Aorta (tissue), 5 donors: ENCODE results near the gene LRRC8E. TPM values are rescaled to one million over a fixed set of nuclear protein-coding genes. Genes with fewer than 3 reads are reported as not detected.

Experiments
- ATAC-seq: fragments of 200-7000 bp; cut with Tn5 transposase; one replicate; pipeline ENCODE4 v1.9.1; 2022; ENCODE audit warnings: moderate library complexity; ENCODE audit not compliant: low FRiP score
- DNase-seq, 2 donors: peaks; one replicate each; pipeline ENCODE4 v3.0.0-alpha.2; 2020
- H3K27ac ChIP-seq, 2 donors: one replicate each; pipeline ENCODE4 v1.5.1; 2013; ENCODE audit warnings: low read length in 2 of 2, mild to moderate bottlenecking in 2 of 2, moderate library complexity in 2 of 2, control low read depth in 1 of 2, inconsistent platforms in 1 of 2, low read depth in 1 of 2
- H3K27me3 ChIP-seq, 2 donors: one replicate each; pipeline ENCODE4 v1.6.1; 2013; ENCODE audit warnings: control low read depth in 1 of 2, low read length in 1 of 2, mild to moderate bottlenecking in 1 of 2, moderate library complexity in 1 of 2; ENCODE audit not compliant: insufficient read depth in 2 of 2, control insufficient read depth in 1 of 2
- H3K36me3 ChIP-seq, 2 donors: one replicate each; pipeline ENCODE4 v1.6.1; 2013; ENCODE audit warnings: control low read depth in 1 of 2, low read length in 1 of 2, mild to moderate bottlenecking in 1 of 2; ENCODE audit not compliant: insufficient read depth in 2 of 2, control insufficient read depth in 1 of 2
- H3K4me1 ChIP-seq, 2 donors: one replicate each; pipeline ENCODE4 v1.6.1; 2013; ENCODE audit warnings: low read length in 2 of 2, control low read depth in 1 of 2, mild to moderate bottlenecking in 1 of 2, moderate library complexity in 1 of 2; ENCODE audit not compliant: insufficient read depth in 2 of 2, control insufficient read depth in 1 of 2
- H3K4me3 ChIP-seq, 2 donors: one replicate each; pipeline ENCODE4 v1.5.1; 2013; ENCODE audit warnings: low read length in 2 of 2, control low read depth in 1 of 2, mild to moderate bottlenecking in 1 of 2
- H3K9me3 ChIP-seq: one replicate; pipeline ENCODE4 v1.6.1; 2013; ENCODE audit warnings: mild to moderate bottlenecking, low read length; ENCODE audit not compliant: control insufficient read depth
- WGBS, 2 donors: extraction: QIAGEN DNeasy Blood & Tissue Kit; methylation state at CpG; one replicate each; pipeline ENCODE4 v1.1.7; 2013; 5-methylcytosine and 5-hydroxymethylcytosine counted together
- intact Hi-C, 2 donors: fragments of 100-400 bp; cut with DNase I; formaldehyde crosslinking; loops; one replicate each; pipeline versions ENCODE4 v1.14.2 to v1.15.0; 2022
- long read RNA-seq, 2 donors: library from polyadenylated mRNA; unstranded; transcript quantifications; one replicate each; pipeline ENCODE4 v2.0.0, GENCODE V29; 2020 to 2021
- polyA plus RNA-seq, 2 donors: library from polyadenylated mRNA; stranded (reverse); fragments of 200-250 nt; gene quantifications; one replicate each; pipeline ENCODE4 v1.2.3, GENCODE V29; 2013
- total RNA-seq, 2 donors: library from RNA; stranded (reverse); fragmentation: NEBNext Ultra II Directional; extraction: Animal tissue kit (Norgen Biotek cat#: 25700); gene quantifications; one replicate each; pipeline ENCODE4 v1.2.1, GENCODE V29; 2021
- donor health status: healthy with polysubstance abuse.
- donor health status: Bipolar disorder and iron deficiency.
- donor health status: DM: no; HTN: no; CAD: no.
- donor health status: DM: no; HTN: no; CAD: no.
- donor health status: DM: yes; HTN: yes; CAD: no.

Gene LRRC8E
- total RNA-seq: under 1 TPM in 1 of 2 donors, not detected in 1; 0.60 TPM
- not detected for polyA plus RNA-seq
- long read RNA-seq, donor 1, partial matches to known transcripts: 0 of 1 reads
- long read RNA-seq, donor 1, other reads (novel, unspliced or antisense): 1 of 1 reads
- long read RNA-seq, donor 2: 0 reads

GRCh38 chr19:7888145-7888825, at the start of gene LRRC8E:
TSS of gene LRRC8E (plus strand) at chr19:7888510. CDS start at chr19:7895604, 7,094 bp downstream.
- WGBS, 2 donors: 11 to 13% methylated on average over 42 to 53 of the region's 53 CpGs
- H3K4me3 ChIP-seq: no peak within 1 kb of the TSS

GRCh38 chr19:7839476-7839875, 48.8 kb upstream of the LRRC8E start:
- Histone ChIP-seq H3K36me3 (no peaks in the 10 kb centered on the region), H3K4me1 (no peaks in the 10 kb centered on the region), H3K27ac (no peak overlapping the region), H3K4me3 (no peak overlapping the region), H3K9me3 (no peaks in the 10 kb centered on the region), H3K27me3 (no peaks in the 10 kb centered on the region)
- WGBS, 2 donors: 93 to 94% methylated on average over 6 of the region's 6 CpGs
- peak in 1 of 2 donors; percentile 6 for DNase-seq
- intact Hi-C loops: no loop called here
- no peak for ATAC-seq

More at GRCh38 chr19:7888145-7888825, at the start of gene LRRC8E:
- ATAC-seq (peak; percentile 41), DNase-seq (no peak)
- no peaks in the 10 kb centered on the region for H3K27me3 ChIP-seq
- H3K36me3 ChIP-seq: no peaks in the 10 kb centered on the region
- no peaks in the 10 kb centered on the region for H3K4me1 ChIP-seq
- H3K27ac ChIP-seq: no peak within 1 kb of the TSS
- intact Hi-C loops: no loop called here
- no peaks in the 10 kb centered on the region for H3K9me3 ChIP-seq

- H3K9me3 ChIP-seq: no peaks in the 10 kb centered on the region
- peak in 1 of 2 donors; percentile 4 for DNase-seq
- ATAC-seq: no peak
- no peak overlapping the region for H3K4me3 ChIP-seq
- 94% methylated on average over 8 of the region's 8 CpGs for WGBS, 2 donors
- no peak overlapping the region for H3K27ac ChIP-seq
- H3K27me3 ChIP-seq: no peaks in the 10 kb centered on the region
- intact Hi-C loops: no loop called here
- no peaks in the 10 kb centered on the region for H3K4me1 ChIP-seq
- no peaks in the 10 kb centered on the region for H3K36me3 ChIP-seq
Measured at GRCh38 chr19:7840629-7841028, 47.7 kb upstream of the LRRC8E start.

DNA sequence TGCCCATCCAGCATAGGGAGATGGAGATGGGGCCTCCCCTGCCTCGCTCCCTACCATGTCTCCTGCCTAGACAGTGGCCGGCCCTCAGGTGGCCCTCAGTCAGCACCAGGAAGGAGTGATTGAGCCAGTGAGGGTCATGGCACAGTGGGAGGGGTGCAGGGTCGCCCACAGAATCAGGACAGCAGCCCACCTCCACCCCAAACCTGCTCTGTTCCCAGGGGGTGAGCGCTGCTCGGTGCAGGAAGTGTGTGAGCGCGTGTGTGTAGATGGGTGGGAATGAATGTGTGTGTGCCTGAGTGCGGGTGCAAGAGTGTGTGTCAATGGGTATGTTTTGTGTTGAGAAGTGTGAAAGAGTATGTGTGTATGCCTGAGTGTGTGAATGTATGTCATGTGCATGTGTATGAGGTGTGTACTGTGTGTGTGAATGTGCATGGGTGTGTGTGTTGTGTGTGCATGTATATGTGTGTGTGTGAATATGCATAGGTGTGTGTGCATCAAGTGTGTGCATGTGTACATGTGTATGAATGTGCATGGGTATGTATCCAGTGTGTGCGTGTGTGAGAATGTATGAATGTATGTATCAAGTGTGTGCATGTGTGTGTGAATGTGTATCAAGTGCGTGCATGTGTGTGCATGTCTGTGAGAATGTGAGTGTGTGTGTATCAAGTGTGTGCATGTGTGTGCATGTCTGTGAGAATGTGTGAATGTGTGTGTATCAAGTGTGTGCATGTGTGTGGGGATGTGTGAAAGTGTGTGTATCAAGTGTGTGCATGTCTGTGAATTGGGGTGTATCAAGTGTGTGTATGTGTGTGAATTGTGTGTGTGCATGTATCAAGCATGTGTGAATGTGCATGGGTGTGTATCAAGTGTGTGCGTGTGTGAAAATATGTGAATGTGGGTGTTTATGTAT, 46.3 kb upstream of the LRRC8E start:
- 90 to 94% methylated on average over 11 of the region's 11 CpGs for WGBS, 2 donors
- peak in 1 of 2 donors; percentile 33 for DNase-seq
- intact Hi-C loops: no loop called here

DNA sequence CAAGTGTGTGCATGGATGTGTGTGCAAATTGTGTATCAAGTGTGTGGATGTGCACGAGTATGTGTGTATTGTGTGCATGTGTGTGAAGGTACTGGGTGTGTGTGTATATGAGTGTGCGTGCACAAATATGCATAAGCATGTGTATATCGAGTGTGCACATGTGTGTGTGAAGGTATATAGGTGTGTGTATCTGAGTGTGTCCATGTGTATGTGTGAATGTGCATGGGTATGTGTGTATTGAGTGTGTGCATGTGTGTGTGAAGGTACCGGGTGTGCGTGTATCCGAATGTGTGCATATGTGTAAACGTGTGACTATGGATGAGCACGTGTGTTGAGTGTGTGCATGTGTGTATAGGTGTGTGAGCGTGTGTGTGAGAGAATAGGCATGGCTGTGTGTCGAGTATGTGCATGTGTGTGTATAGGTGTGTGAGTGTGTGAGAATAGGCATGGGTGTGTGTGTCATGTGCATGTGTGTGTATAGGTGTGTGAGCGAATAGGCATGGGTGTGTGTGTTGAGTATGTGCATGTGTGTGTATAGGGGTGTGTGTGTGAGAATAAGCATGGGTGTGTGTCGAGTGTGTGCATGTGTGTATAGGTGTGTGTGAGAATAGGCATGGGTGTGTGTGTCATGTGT, 45.5 kb upstream of the LRRC8E start:
- intact Hi-C loops: no loop called here
- Histone ChIP-seq H3K4me1 (no peaks in the 10 kb centered on the region), H3K9me3 (no peaks in the 10 kb centered on the region), H3K27me3 (no peaks in the 10 kb centered on the region), H3K36me3 (no peaks in the 10 kb centered on the region), H3K27ac (no peak overlapping the region), H3K4me3 (no peak overlapping the region)
- WGBS, 2 donors: 96 to 98% methylated on average over 12 of the region's 12 CpGs
- ATAC-seq: no peak
- peak in 1 of 2 donors; percentile 8 for DNase-seq

More for the DNA sequence above, 46.3 kb upstream of the LRRC8E start:
- Histone ChIP-seq H3K27ac (no peak overlapping the region), H3K9me3 (no peaks in the 10 kb centered on the region), H3K4me1 (no peaks in the 10 kb centered on the region), H3K4me3 (no peak overlapping the region), H3K36me3 (no peaks in the 10 kb centered on the region), H3K27me3 (no peaks in the 10 kb centered on the region)
- ATAC-seq: no peak

DNA sequence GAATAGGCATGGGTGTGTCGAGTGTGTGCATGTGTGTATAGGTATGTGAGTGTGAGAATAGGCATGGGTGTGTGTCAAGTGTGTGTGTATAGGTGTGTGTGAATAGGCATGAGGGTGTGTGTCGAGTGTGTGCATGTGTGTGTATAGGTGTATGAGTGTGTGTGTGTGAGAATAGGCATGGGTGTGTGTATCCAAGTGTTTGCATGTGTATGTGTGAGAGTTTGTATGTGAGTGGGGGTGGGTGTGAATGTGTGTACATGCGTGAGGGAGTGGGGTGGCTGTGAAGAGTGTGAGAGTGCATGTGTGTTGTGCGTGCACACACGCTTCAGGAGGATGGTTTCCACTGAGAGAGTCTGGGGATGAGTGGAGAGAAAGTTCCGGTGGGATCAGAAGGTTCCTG, 44.8 kb upstream of the LRRC8E start:
- no peak overlapping the region for H3K27ac ChIP-seq
- ATAC-seq (no peak), DNase-seq (peak in 1 of 2 donors; percentile 7)
- H3K4me3 ChIP-seq: no peak overlapping the region
- intact Hi-C loops: no loop called here
- no peaks in the 10 kb centered on the region for H3K27me3 ChIP-seq
- H3K9me3 ChIP-seq: no peaks in the 10 kb centered on the region
- 86 to 87% methylated on average over 6 of the region's 6 CpGs for WGBS, 2 donors
- H3K36me3 ChIP-seq: no peaks in the 10 kb centered on the region
- no peaks in the 10 kb centered on the region for H3K4me1 ChIP-seq

GRCh38 chr19:7844405-7844804, 43.9 kb upstream of the LRRC8E start:
- no peaks in the 10 kb centered on the region for H3K36me3 ChIP-seq
- WGBS, 2 donors: 87% methylated on average over 5 of the region's 5 CpGs
- no peak overlapping the region for H3K4me3 ChIP-seq
- no peak for ATAC-seq
- no peak overlapping the region for H3K27ac ChIP-seq
- DNase-seq: peak in 1 of 2 donors; percentile 26
- intact Hi-C loops: no loop called here
- H3K4me1 ChIP-seq: no peaks in the 10 kb centered on the region
- H3K27me3 ChIP-seq: no peaks in the 10 kb centered on the region
- no peaks in the 10 kb centered on the region for H3K9me3 ChIP-seq

DNA sequence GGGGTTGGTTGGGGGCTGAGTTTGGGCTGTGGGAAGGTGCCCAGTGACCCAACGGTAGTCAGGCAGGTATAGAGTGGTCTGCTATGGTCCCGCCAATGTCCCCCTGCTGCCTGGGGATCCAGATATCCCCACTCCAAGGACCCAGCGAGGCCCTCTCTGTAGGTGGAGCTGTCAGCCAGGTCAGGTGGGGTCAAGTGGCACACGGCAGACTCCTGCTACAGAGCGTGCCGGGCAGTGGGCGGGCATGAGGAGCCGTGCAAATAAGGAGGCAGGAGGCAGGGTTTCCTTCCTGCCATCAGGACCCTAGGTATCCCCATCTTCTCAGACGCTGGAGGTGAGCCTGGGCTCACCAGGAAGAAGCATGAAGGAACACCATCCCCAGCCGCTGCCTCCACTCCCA, 43.4 kb upstream of the LRRC8E start:
- H3K4me1 ChIP-seq: no peaks in the 10 kb centered on the region
- no peaks in the 10 kb centered on the region for H3K9me3 ChIP-seq
- no peaks in the 10 kb centered on the region for H3K27me3 ChIP-seq
- intact Hi-C loops: no loop called here
- no peaks in the 10 kb centered on the region for H3K36me3 ChIP-seq
- peak in 1 of 2 donors; percentile 17 for DNase-seq
- 87 to 88% methylated on average over 10 of the region's 10 CpGs for WGBS, 2 donors
- no peak overlapping the region for H3K27ac ChIP-seq
- H3K4me3 ChIP-seq: no peak overlapping the region
- ATAC-seq: no peak
